SK-N-SH (cell line): ENCODE measurements around the gene ERGIC1. TPM values are rescaled to one million over a fixed set of nuclear protein-coding genes. Genes with fewer than 3 reads are reported as not detected.

ENCODE experiments used
- CTCF ChIA-PET: fragments of 300-600, 350-600 bp; formaldehyde crosslinking; extraction: SDS; loops from one replicate; lab custom pipeline; 2021; lab: Yijun Ruan, JAX
- POLR2A ChIA-PET: fragments of 350-600 bp; sonication (Branson Sonifier 250); formaldehyde crosslinking; extraction: SDS; loops from one replicate; lab custom pipeline; 2020; ENCODE audit warnings: antibody characterized with exemption, inconsistent platforms; lab: Yijun Ruan, JAX
- DNase-seq: peaks from one replicate; pipeline ENCODE4 v3.0.0; 2012
- H2AFZ ChIP-seq: fragments of 200-600 bp; sonication (generic); 2 replicates; pipeline ENCODE4 v1.8.1; 2016; ENCODE audit warnings: antibody characterized with exemption, mild to moderate bottlenecking, low read depth
- H3F3A ChIP-seq: fragments of 200-600 bp; sonication (generic); replicated peaks from 2 replicates; pipeline ENCODE3; 2016; ENCODE audit warnings: antibody characterized with exemption, mild to moderate bottlenecking; ENCODE audit not compliant: insufficient read depth
- H3K27ac ChIP-seq, 2 experiments: fragments of 200-500 bp in 1 of 2; fragments of 200-600 bp in 1 of 2; sonication (Bioruptor generic) in 1 of 2; sonication (generic), shearing (Covaris generic) in 1 of 2; 2 replicates each; pipeline versions ENCODE4 v1.5.1 to v1.6.1; 2014 to 2016; ENCODE audit warnings: low read depth in 2 of 2, inconsistent platforms in 1 of 2, low read length in 1 of 2, mild to moderate bottlenecking in 1 of 2, mixed read lengths in 1 of 2
- H3K27me3 ChIP-seq: fragments of 200-600 bp; sonication (generic), shearing (Covaris generic); 2 replicates; pipeline ENCODE4 v1.6.1; 2016; ENCODE audit warnings: mixed run types; ENCODE audit not compliant: insufficient read depth
- H3K36me3 ChIP-seq, 2 experiments: fragments of 200-500 bp in 1 of 2; fragments of 200-600 bp in 1 of 2; sonication (Bioruptor generic) in 1 of 2; sonication (generic) in 1 of 2; replicated peaks in 1 of 2; 2 replicates each; pipeline versions ENCODE3 to v1.5.1; 2014 to 2016; ENCODE audit warnings: low read length in 1 of 2, mild to moderate bottlenecking in 1 of 2; ENCODE audit not compliant: insufficient read depth in 2 of 2, control insufficient read depth in 1 of 2
- H3K4me1 ChIP-seq, 2 experiments: fragments of 200-500 bp in 1 of 2; fragments of 200-600 bp in 1 of 2; sonication (Bioruptor generic) in 1 of 2; sonication (generic), shearing (Covaris generic) in 1 of 2; 2 replicates each; pipeline versions ENCODE4 v1.5.1 to v1.6.1; 2014 to 2016; ENCODE audit warnings: low read depth in 1 of 2, low read length in 1 of 2, mixed run types in 1 of 2; ENCODE audit not compliant: insufficient read depth in 2 of 2, control insufficient read depth in 1 of 2
- H3K4me2 ChIP-seq: fragments of 200-600 bp; sonication (generic), shearing (Covaris generic); 2 replicates; pipeline ENCODE4 v1.6.1; 2017; ENCODE audit warnings: mixed run types
- H3K4me3 ChIP-seq, 2 experiments: fragments of 200-500 bp in 1 of 2; fragments of 200-600 bp in 1 of 2; sonication (Bioruptor generic) in 1 of 2; sonication (generic), shearing (Covaris generic) in 1 of 2; 2 replicates each; pipeline versions ENCODE4 v1.5.1 to v1.8.1; 2014 to 2016; ENCODE audit warnings: low read depth in 2 of 2, inconsistent platforms in 1 of 2, low read length in 1 of 2, mild to moderate bottlenecking in 1 of 2, mixed read lengths in 1 of 2, moderate library complexity in 1 of 2
- H3K79me2 ChIP-seq: fragments of 200-600 bp; sonication (generic); 2 replicates; pipeline ENCODE4 v1.8.1; 2017; ENCODE audit warnings: mild to moderate bottlenecking; ENCODE audit not compliant: insufficient read depth
- H3K9ac ChIP-seq: fragments of 200-600 bp; sonication (generic); 2 replicates; pipeline ENCODE4 v1.6.1; 2017; ENCODE audit warnings: mixed run types
- H3K9me2 ChIP-seq: fragments of 200-600 bp; sonication (generic); 2 replicates; pipeline ENCODE4 v1.6.1; 2017; ENCODE audit warnings: mixed run types
- H3K9me3 ChIP-seq: fragments of 200-600 bp; sonication (generic); 2 replicates; pipeline ENCODE4 v1.6.1; 2017; ENCODE audit warnings: mixed run types, mild to moderate bottlenecking, moderate library complexity
- H4K20me1 ChIP-seq: fragments of 200-600 bp; sonication (generic); 2 replicates; pipeline ENCODE4 v1.6.1; 2017; ENCODE audit warnings: mild to moderate bottlenecking, mixed run types; ENCODE audit not compliant: insufficient read depth
- CHD2 ChIP-seq: fragments of 150-350 bp; IDR thresholded peaks from 2 replicates; pipeline ENCODE4 v1.6.1; 2018; ENCODE audit warnings: low read length; ENCODE audit not compliant: partially characterized antibody
- ELF1 ChIP-seq: IDR thresholded peaks from 2 replicates; pipeline ENCODE4 v1.4.0; 2012
- FOSL2 ChIP-seq: IDR thresholded peaks from 2 replicates; pipeline ENCODE4 v1.4.0; 2012; ENCODE audit warnings: low read depth, mild to moderate bottlenecking, moderate library complexity, borderline replicate concordance
- FOXJ3 ChIP-seq: sonication (generic); formaldehyde crosslinking; IDR thresholded peaks from 2 replicates; pipeline ENCODE4 v1.5.1; 2020; ENCODE audit warnings: mild to moderate bottlenecking, missing genetic modification reagents
- MEF2A ChIP-seq: IDR thresholded peaks from 2 replicates; pipeline ENCODE4 v1.4.0; 2012; ENCODE audit warnings: low read depth, borderline replicate concordance
- MXI1 ChIP-seq: IDR thresholded peaks from 2 replicates; pipeline ENCODE4 v1.6.1; 2012; ENCODE audit warnings: mild to moderate bottlenecking, low read depth, low read length, improper control_type of control experiment
- POLR2AphosphoS5 ChIP-seq: IDR thresholded peaks from 2 replicates; pipeline ENCODE4 v1.6.1; 2012; ENCODE audit warnings: low read depth, low read length
- RCOR1 ChIP-seq: fragments of 150-350 bp; IDR thresholded peaks from 2 replicates; pipeline ENCODE4 v1.6.1; 2017; ENCODE audit warnings: antibody characterized with exemption, low read length
- SIN3A ChIP-seq: IDR thresholded peaks from 2 replicates; pipeline ENCODE4 v1.6.1; 2012; ENCODE audit warnings: low read depth, mild to moderate bottlenecking, low read length, moderate library complexity, borderline replicate concordance
- TAF1 ChIP-seq: IDR thresholded peaks from 2 replicates; pipeline ENCODE4 v1.6.1; 2012; ENCODE audit warnings: low read depth, mild to moderate bottlenecking, low read length, moderate library complexity, borderline replicate concordance
- WGBS: methylation state at CpG from one replicate; pipeline ENCODE4 v1.1.6; 2017; ENCODE audit warnings: low lambda C conversion rate; 5-methylcytosine and 5-hydroxymethylcytosine counted together
- polyA plus RNA-seq, 3 experiments: library from polyadenylated mRNA; depleted of rRNA; stranded (reverse); fragments of >200 nt; gene quantifications; 2 replicates each; pipeline ENCODE4 v1.2.3, GENCODE V29; 2012
- TF ChIP-seq, protein P1 (sequence below): fragments of 150-350 bp; IDR thresholded peaks from 2 replicates; pipeline ENCODE4 v1.6.1; 2017; ENCODE audit warnings: antibody characterized with exemption, low read length, low read depth, borderline replicate concordance
- TF ChIP-seq, protein P2 (sequence below): IDR thresholded peaks from 2 replicates; pipeline ENCODE4 v1.4.0; 2012; ENCODE audit warnings: low read depth, borderline replicate concordance

ERGIC1 gene
- polyA plus RNA-seq, 1 of the 3 experiments (the other 2 are of a cell fraction) = 101 TPM

DNA sequence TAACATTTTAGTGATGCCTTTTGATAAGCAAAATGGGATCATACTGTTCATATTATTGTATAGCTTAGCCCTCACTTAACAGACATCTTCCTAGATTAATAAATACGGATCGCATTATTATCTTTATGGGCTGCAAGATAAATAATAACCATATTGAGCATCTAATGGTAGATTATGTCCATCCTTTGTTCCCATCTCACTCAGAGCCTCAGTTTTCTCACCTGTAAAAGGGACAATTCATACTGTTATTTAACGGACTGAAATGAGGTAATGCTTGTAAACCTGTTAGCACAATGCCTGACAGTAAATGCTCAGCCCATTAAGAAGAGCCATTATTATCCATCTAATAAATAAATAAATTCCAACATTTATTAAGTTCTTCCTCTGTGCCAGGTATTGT lies 122.2 kb downstream of the ERGIC1 start:
- Histone ChIP-seq H4K20me1 (no peaks in the 10 kb centered on the region), H3K9me3 (no peaks in the 10 kb centered on the region), H3K9me2 (no peaks in the 10 kb centered on the region), H3K36me3 (peaks cover 0 to under 1% of the 10 kb centered on the region in 2 experiments), H3K9ac (peak overlapping the region; percentile 57), H3K27ac (peak overlapping the region; percentile 62 to 97; a peak in 3 of 4 replicates), H3K27me3 (no peaks in the 10 kb centered on the region), H3K4me3 (no peak overlapping the region), H3K4me1 (peaks cover 10 to 34% of the 10 kb centered on the region in 2 experiments; a peak in 3 of 4 replicates)
- POLR2A ChIA-PET = no interaction called here
- DNase-seq = no peak
- 66% methylated on average over 3 of the region's 3 CpGs for WGBS
- TF ChIP-seq POLR2AphosphoS5 (no peak), FOSL2 (no peak), FOXJ3 (no peak), MXI1 (no peak), ELF1 (no peak), TAF1 (no peak), MEF2A (no peak), CHD2 (no peak), RCOR1 (no peak)
- TF ChIP-seq, protein P1, sequence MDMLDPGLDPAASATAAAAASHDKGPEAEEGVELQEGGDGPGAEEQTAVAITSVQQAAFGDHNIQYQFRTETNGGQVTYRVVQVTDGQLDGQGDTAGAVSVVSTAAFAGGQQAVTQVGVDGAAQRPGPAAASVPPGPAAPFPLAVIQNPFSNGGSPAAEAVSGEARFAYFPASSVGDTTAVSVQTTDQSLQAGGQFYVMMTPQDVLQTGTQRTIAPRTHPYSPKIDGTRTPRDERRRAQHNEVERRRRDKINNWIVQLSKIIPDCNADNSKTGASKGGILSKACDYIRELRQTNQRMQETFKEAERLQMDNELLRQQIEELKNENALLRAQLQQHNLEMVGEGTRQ = no peak
- TF ChIP-seq, protein P2, sequence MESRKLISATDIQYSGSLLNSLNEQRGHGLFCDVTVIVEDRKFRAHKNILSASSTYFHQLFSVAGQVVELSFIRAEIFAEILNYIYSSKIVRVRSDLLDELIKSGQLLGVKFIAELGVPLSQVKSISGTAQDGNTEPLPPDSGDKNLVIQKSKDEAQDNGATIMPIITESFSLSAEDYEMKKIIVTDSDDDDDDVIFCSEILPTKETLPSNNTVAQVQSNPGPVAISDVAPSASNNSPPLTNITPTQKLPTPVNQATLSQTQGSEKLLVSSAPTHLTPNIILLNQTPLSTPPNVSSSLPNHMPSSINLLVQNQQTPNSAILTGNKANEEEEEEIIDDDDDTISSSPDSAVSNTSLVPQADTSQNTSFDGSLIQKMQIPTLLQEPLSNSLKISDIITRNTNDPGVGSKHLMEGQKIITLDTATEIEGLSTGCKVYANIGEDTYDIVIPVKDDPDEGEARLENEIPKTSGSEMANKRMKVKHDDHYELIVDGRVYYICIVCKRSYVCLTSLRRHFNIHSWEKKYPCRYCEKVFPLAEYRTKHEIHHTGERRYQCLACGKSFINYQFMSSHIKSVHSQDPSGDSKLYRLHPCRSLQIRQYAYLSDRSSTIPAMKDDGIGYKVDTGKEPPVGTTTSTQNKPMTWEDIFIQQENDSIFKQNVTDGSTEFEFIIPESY = no peak
- TF ChIP-seq, all 33 proteins: peak for 0
- Histone ChIP-seq H2AFZ (no peak overlapping the region), H3K79me2 (peaks cover 38% of the 10 kb centered on the region), H3K4me2 (peak overlapping the region; percentile 50), H3F3A (peaks cover 55% of the 10 kb centered on the region)
- CTCF ChIA-PET = interaction anchor here (0.7 to 1.1 kb wide), 2 partner anchors 241 to 249 kb away, joined by 3 read pairs; no protein-coding TSS in a partner anchor

DNA sequence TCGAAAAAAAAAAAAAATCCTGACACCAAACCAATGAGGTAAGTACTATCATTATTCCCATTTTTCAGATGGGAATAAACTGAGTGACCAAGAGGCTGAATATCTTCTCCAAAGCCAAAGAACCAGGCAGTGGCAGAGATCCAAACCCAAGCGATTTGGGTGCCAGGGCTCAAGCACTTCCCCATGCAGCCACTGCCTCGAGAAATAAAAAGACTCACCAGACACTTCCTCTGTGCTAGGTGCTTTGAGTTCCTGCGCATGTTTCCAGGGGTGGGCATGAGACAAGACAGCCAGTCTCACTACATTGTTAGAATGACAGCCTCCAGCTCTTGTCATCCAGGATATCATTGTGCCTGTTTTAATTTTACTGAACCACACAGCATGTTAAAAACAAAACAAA lies 122.9 kb downstream of the ERGIC1 start:
- WGBS = 60% methylated on average over 4 of the region's 4 CpGs
- no peak for TF ChIP-seq SIN3A
- POLR2A ChIA-PET = no interaction called here
- no peaks in the 10 kb centered on the region for H4K20me1 ChIP-seq
- 0 out of 2 replicates have a peak overlapping the region, but pooled peaks have one; percentile 50 for H3K4me2 ChIP-seq
- H3K27me3 ChIP-seq = no peaks in the 10 kb centered on the region
- peak overlapping the region; percentile 57 for H3K9ac ChIP-seq
- peaks cover 10 to 27% of the 10 kb centered on the region in 2 experiments; a peak in 3 of 4 replicates for H3K4me1 ChIP-seq
- peak overlapping the region in 1 of 2 experiments; percentile 97; a peak in 2 of 4 replicates for H3K27ac ChIP-seq
- H3K9me2 ChIP-seq = no peaks in the 10 kb centered on the region
- H3F3A ChIP-seq = peaks cover 52% of the 10 kb centered on the region
- DNase-seq = no peak
- CTCF ChIA-PET = interaction anchor here (1.1 kb wide), 1 partner anchor 242 kb away, joined by 3 read pairs; no protein-coding TSS in a partner anchor
- H3K79me2 ChIP-seq = peaks cover 45% of the 10 kb centered on the region
- no peak overlapping the region for H3K4me3 ChIP-seq
- no peaks in the 10 kb centered on the region for H3K9me3 ChIP-seq
- peaks cover 5 to 7% of the 10 kb centered on the region in 2 experiments for H3K36me3 ChIP-seq
- H2AFZ ChIP-seq = no peak overlapping the region
